ENCODE data around the gene GPATCH2. TPM values are rescaled to one million over a fixed set of nuclear protein-coding genes. Genes with fewer than 3 reads are reported as not detected.
A peak's percentile ranks its signal among the peaks of the same experiment; 100 is the strongest.

Gene GPATCH2
- 20.2 TPM for polyA plus RNA-seq (2013, experiment 1 of 4)
- 21.1 TPM for polyA plus RNA-seq (2013, experiment 2 of 4)
- polyA plus RNA-seq (2013, experiment 3 of 4) = 16.1 TPM
- 17.4 TPM for polyA plus RNA-seq (2013, experiment 4 of 4)

DNA sequence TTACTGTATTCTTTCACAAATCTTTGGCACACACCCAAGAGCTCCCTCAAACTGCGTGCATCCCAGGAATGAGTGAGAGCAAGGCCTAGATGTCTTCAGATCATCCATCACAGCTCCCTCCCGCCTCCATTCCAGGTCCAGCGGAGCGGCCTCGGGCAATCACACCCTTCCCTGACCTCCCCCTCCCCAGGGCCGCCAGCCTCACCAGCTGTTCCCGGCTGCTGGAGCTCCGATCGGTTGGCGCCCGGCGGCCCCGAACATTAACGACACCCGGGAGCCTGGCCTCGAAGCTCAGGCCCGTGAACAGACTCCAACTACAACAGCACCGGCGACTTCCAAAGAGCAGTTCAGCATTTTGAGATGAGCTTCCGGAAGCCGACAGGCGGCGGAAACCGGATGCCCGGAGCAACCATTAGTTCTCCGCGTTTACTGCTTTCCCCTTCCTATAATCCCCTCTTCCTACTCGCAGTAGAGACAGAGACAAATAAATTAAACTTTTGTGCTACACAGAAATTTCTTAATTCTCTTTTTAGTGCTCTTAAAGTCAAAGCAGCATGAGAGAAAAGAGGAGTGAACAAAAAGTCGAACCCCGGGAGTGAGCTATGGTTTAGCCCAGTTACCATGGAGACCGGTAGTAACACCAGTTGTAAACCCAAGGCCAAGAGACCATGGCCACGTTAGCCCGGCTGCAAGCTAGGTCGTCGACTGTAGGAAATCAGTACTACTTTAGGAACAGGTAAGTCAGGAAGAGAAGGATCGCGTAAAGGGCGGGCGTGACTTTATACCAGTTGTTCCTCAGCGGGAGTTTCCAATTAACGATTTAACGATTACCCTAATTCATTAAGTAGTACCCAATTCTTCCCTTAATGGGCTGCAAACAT, at the start of gene GPATCH2, which contains the start of gene SPATA17:
GPATCH2 (minus strand) TSS at position 380 of the 881 bp plus-strand sequence; CDS start at position 261, 119 bp downstream.
SPATA17 (plus strand) TSS at position 634 of the 881 bp plus-strand sequence; CDS start at position 669, 35 bp downstream.
- Histone ChIP-seq H3K27me3 (ENCODE audit: control insufficient read depth, insufficient read depth, low read length, poor library complexity, severe bottlenecking) (no peaks in the 10 kb centered on the region), H3K9me3 (ENCODE audit: control insufficient read depth, low read length) (no peaks in the 10 kb centered on the region), H3K36me3 (ENCODE audit: control insufficient read depth, insufficient read depth, low read length) (no peaks in the 10 kb centered on the region), H3K4me1 (ENCODE audit: control insufficient read depth, insufficient read depth, low read length) (peaks cover 5% of the 10 kb centered on the region), H3K4me3 (ENCODE audit: insufficient read depth, low read depth, low read length) (peak within 1 kb of the TSS; percentile 65), H3K27ac (ENCODE audit: insufficient read depth, low read depth, low read length, poor library complexity, severe bottlenecking) (peak within 1 kb of the TSS; percentile 96)
- 1 to 2% methylated on average over 42 of the region's 42 CpGs for WGBS, 2 experiments

DNA sequence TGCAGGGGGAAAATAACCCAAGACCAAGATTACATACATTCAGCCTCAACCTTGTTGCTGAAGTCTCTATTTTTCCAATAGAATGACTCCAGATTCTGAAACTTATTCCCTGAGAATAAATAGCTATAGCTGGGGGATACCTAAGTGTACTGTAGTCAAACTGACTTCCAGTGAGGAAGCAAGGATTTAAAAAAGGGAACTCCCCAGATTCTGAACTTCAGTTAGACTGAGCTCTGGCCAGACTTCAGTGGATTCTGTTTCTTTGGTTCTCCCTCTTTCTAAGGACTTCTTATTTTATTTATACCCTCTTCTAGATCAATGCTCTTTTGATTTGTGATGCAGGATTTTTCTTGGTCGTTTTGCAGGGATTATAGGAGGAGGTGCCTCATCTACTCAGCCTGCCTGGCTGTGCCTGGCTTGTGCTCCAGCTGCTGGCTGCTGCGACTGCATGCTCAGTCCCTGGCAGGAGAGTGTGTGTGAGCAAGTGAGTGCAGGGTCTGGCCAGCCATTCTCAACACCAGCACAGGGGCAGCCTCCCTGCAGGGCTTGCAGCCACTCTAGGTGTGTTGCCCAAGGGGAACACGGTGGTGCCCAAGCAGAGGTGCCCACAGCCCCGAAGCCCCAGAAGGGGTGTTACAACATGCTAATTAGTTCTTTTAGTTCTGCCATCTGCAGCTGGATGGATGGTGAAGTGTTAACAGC, 43.3 kb upstream of the GPATCH2 start:
- H3K27ac ChIP-seq (ENCODE audit: insufficient read depth, low read depth, low read length, poor library complexity, severe bottlenecking) = no peak overlapping the region
- no peak overlapping the region for H3K4me3 ChIP-seq (ENCODE audit: insufficient read depth, low read depth, low read length)
- H3K4me1 ChIP-seq (ENCODE audit: control insufficient read depth, insufficient read depth, low read length) = no peaks in the 10 kb centered on the region
- no peaks in the 10 kb centered on the region for H3K9me3 ChIP-seq (ENCODE audit: control insufficient read depth, low read length)
- WGBS, 2 experiments = 70 to 79% methylated on average over 4 of the region's 4 CpGs
- H3K36me3 ChIP-seq (ENCODE audit: control insufficient read depth, insufficient read depth, low read length) = no peaks in the 10 kb centered on the region
- H3K27me3 ChIP-seq (ENCODE audit: control insufficient read depth, insufficient read depth, low read length, poor library complexity, severe bottlenecking) = no peaks in the 10 kb centered on the region

DNA sequence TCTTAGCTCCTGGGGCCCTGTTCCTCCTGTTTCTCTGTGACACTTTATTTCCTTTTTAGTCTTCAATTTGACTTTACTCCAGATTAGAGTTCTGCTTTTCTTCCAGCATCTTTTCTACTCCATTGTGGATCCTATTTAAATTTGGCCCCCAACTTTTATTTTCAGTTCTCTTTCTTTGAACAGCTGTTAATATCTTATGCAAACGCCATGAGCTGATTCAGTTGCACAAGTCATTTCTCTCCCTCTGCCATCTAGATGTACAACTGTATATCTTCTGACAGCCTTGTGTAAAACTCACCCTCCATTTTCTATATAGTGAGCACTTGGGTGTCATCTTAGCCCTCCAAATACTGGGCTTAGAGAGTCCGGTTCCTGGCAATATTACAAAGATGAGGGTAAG, 42.5 kb upstream of the GPATCH2 start:
- no peak overlapping the region for H3K27ac ChIP-seq (ENCODE audit: insufficient read depth, low read depth, low read length, poor library complexity, severe bottlenecking)
- H3K36me3 ChIP-seq (ENCODE audit: control insufficient read depth, insufficient read depth, low read length) = no peaks in the 10 kb centered on the region
- H3K4me3 ChIP-seq (ENCODE audit: insufficient read depth, low read depth, low read length) = no peak overlapping the region
- WGBS, 2 experiments = 96 to 97% methylated on average over 1 to 2 of the region's 2 CpGs
- no peaks in the 10 kb centered on the region for H3K9me3 ChIP-seq (ENCODE audit: control insufficient read depth, low read length)
- no peaks in the 10 kb centered on the region for H3K27me3 ChIP-seq (ENCODE audit: control insufficient read depth, insufficient read depth, low read length, poor library complexity, severe bottlenecking)
- H3K4me1 ChIP-seq (ENCODE audit: control insufficient read depth, insufficient read depth, low read length) = no peaks in the 10 kb centered on the region

DNA sequence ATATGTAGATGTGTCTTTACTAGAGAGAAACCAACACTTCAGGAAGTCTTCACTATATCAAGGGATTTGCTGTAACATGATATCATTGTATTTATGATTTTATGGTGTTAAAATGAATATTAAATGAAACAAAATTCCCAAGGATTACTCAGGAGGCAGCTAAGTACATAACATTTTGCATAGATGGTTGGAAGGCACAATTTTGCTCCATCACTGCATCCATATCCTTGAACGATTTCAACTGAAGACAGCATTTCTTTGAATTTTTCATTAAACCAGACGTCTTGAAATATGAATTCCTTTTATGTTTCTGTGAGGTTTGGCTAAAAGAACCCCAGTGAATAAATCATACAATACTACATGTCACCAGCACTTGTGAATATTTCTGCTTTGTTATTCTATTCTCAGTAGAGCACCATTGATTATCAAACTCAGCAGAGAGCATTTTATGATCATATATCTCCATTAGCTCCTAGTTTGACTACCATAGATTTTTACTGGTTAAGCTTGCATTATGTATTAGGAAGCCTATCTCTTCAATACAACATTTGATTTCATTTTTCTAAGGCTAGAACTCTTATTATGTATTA, 37.6 kb upstream of the GPATCH2 start:
- H3K36me3 ChIP-seq (ENCODE audit: control insufficient read depth, insufficient read depth, low read length) = no peaks in the 10 kb centered on the region
- no peak overlapping the region for H3K27ac ChIP-seq (ENCODE audit: insufficient read depth, low read depth, low read length, poor library complexity, severe bottlenecking)
- WGBS, 2 experiments = 94 to 100% methylated on average over 1 to 2 of the region's 2 CpGs
- H3K4me3 ChIP-seq (ENCODE audit: insufficient read depth, low read depth, low read length) = no peak overlapping the region
- no peaks in the 10 kb centered on the region for H3K4me1 ChIP-seq (ENCODE audit: control insufficient read depth, insufficient read depth, low read length)
- H3K9me3 ChIP-seq (ENCODE audit: control insufficient read depth, low read length) = no peaks in the 10 kb centered on the region
- no peaks in the 10 kb centered on the region for H3K27me3 ChIP-seq (ENCODE audit: control insufficient read depth, insufficient read depth, low read length, poor library complexity, severe bottlenecking)

DNA sequence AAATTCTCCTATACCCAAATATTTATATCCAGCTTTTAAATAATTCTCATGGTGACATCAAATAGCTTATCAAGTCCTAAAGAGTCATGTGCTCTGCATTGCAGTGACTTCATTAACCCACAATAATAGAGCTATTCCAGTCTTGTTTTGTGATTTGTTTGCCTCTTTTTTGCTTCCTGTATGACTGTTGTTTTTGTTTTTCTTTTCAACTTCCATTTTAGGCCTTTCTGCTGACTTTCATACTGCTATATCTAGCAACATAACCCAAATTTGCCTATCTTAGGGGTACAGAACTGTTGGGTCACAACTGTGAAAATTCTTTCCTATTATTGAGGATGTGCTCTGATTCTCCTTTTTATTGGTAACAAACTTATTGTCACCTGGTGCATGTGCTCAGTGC, 30.5 kb upstream of the GPATCH2 start:
- Histone ChIP-seq H3K36me3 (ENCODE audit: control insufficient read depth, insufficient read depth, low read length) (no peaks in the 10 kb centered on the region), H3K4me3 (ENCODE audit: insufficient read depth, low read depth, low read length) (no peak overlapping the region), H3K27ac (ENCODE audit: insufficient read depth, low read depth, low read length, poor library complexity, severe bottlenecking) (no peak overlapping the region), H3K9me3 (ENCODE audit: control insufficient read depth, low read length) (no peaks in the 10 kb centered on the region), H3K4me1 (ENCODE audit: control insufficient read depth, insufficient read depth, low read length) (no peaks in the 10 kb centered on the region), H3K27me3 (ENCODE audit: control insufficient read depth, insufficient read depth, low read length, poor library complexity, severe bottlenecking) (no peaks in the 10 kb centered on the region)

DNA sequence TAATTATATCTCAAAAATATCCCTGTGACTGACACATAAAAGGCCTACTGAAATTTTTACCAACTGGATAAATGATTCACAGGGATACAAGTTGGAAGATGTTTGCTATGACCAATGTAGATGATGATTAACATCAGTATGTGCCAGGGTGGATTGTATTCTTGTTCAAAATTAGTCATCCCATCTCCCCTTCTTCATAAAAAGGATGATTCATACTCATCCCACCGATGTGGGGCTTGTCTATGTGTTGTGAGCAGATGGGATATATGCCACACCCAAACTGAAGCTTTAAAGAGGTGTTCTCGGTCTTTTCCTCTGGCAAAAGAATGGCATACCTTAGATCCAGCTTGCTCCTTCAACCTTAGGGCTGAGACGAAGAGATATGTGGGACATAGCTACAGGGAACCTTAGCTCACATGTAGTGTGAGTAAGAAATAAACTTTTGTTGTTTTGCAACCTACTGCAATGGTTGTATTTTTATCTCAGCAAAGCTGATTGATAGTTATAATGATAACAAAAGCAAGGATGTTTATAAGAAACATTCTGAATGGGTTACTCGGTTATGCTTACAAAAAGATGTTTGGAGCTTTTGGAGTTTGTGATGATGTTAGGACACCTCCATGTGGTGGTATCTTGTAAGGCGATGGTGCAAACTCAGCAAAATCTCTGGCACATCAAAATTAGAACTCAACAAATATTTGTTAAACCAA, 29.6 kb upstream of the GPATCH2 start:
- Histone ChIP-seq H3K4me1 (ENCODE audit: control insufficient read depth, insufficient read depth, low read length) (no peaks in the 10 kb centered on the region), H3K9me3 (ENCODE audit: control insufficient read depth, low read length) (no peaks in the 10 kb centered on the region)
- 85 to 89% methylated on average over 4 to 5 of the region's 5 CpGs for WGBS, 2 experiments

DNA sequence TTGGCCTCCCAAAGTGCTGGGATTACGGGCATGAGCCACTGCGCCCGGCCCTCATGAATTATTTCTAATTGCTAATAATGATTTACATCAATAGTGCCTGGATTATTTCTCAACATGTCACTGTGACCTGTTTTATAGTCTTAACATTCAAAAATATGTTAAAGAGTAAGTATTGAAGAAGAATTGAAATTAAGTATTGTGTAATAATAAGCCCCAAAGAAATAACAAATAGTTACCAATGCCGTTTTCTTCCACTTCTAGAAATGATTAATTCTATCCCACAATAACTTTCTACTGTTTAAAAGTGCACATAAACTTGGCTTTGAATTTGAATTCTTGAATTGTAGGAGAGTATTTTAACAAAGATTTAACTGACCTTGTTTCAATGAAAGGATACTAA, 19.8 kb upstream of the GPATCH2 start:
- no peaks in the 10 kb centered on the region for H3K36me3 ChIP-seq (ENCODE audit: control insufficient read depth, insufficient read depth, low read length)
- 88 to 98% methylated on average over 1 to 3 of the region's 4 CpGs for WGBS, 2 experiments
- no peaks in the 10 kb centered on the region for H3K27me3 ChIP-seq (ENCODE audit: control insufficient read depth, insufficient read depth, low read length, poor library complexity, severe bottlenecking)
- H3K27ac ChIP-seq (ENCODE audit: insufficient read depth, low read depth, low read length, poor library complexity, severe bottlenecking) = no peak overlapping the region
- no peaks in the 10 kb centered on the region for H3K4me1 ChIP-seq (ENCODE audit: control insufficient read depth, insufficient read depth, low read length)
- H3K4me3 ChIP-seq (ENCODE audit: insufficient read depth, low read depth, low read length) = no peak overlapping the region
- H3K9me3 ChIP-seq (ENCODE audit: control insufficient read depth, low read length) = no peaks in the 10 kb centered on the region

More for the DNA sequence above, 29.6 kb upstream of the GPATCH2 start:
- Histone ChIP-seq H3K36me3 (ENCODE audit: control insufficient read depth, insufficient read depth, low read length) (no peaks in the 10 kb centered on the region), H3K4me3 (ENCODE audit: insufficient read depth, low read depth, low read length) (no peak overlapping the region), H3K27me3 (ENCODE audit: control insufficient read depth, insufficient read depth, low read length, poor library complexity, severe bottlenecking) (no peaks in the 10 kb centered on the region), H3K27ac (ENCODE audit: insufficient read depth, low read depth, low read length, poor library complexity, severe bottlenecking) (no peak overlapping the region)

DNA sequence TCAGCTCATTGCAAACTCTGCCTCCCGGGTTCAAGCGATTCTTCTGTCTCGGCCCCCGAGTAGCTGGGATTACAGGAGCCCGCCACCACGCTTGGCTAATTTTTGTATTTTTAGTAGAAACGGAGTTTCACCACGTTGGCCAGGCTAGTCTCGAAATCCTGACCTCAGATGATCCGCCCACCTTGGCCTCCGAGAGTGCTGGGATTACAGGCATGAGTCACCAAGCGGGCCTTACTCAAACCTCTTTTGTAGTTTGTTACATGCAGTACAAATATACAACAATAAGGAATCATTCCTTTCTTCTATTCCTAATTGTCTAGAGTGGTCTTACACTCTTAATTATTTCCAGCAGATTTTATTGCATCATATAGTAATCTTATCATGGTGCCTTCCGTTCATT, 16.9 kb upstream of the GPATCH2 start:
- 89% methylated on average over 12 of the region's 13 CpGs for WGBS, 2 experiments
- no peaks in the 10 kb centered on the region for H3K9me3 ChIP-seq (ENCODE audit: control insufficient read depth, low read length)
- no peak overlapping the region for H3K27ac ChIP-seq (ENCODE audit: insufficient read depth, low read depth, low read length, poor library complexity, severe bottlenecking)
- H3K4me3 ChIP-seq (ENCODE audit: insufficient read depth, low read depth, low read length) = no peak overlapping the region
- H3K36me3 ChIP-seq (ENCODE audit: control insufficient read depth, insufficient read depth, low read length) = no peaks in the 10 kb centered on the region
- H3K4me1 ChIP-seq (ENCODE audit: control insufficient read depth, insufficient read depth, low read length) = no peaks in the 10 kb centered on the region
- no peaks in the 10 kb centered on the region for H3K27me3 ChIP-seq (ENCODE audit: control insufficient read depth, insufficient read depth, low read length, poor library complexity, severe bottlenecking)

DNA sequence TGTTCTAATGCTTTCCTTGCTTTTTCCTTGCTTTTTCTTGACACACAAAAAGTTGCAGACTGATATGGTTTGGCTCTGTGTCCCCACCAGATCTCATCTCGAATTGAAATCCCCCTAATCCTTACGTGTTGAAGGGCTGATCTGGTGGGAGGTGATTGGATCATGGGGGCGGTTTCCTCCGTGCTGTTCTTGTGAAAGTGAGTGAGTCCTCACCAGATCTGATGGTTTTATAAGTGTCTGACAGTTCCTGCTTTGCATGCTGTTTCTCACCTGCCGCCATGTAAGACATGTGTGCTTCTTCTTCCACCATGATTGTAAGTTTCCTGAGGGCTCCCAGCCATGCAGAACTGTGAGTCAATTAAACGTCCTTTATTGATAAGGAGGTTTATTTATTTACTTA, 11.6 kb upstream of the GPATCH2 start:
- Histone ChIP-seq H3K4me3 (ENCODE audit: insufficient read depth, low read depth, low read length) (no peak overlapping the region), H3K36me3 (ENCODE audit: control insufficient read depth, insufficient read depth, low read length) (no peaks in the 10 kb centered on the region), H3K27me3 (ENCODE audit: control insufficient read depth, insufficient read depth, low read length, poor library complexity, severe bottlenecking) (no peaks in the 10 kb centered on the region), H3K9me3 (ENCODE audit: control insufficient read depth, low read length) (no peaks in the 10 kb centered on the region), H3K4me1 (ENCODE audit: control insufficient read depth, insufficient read depth, low read length) (no peaks in the 10 kb centered on the region), H3K27ac (ENCODE audit: insufficient read depth, low read depth, low read length, poor library complexity, severe bottlenecking) (no peak overlapping the region)
- WGBS, 2 experiments = 82 to 84% methylated on average over 6 of the region's 6 CpGs

Data from ectodermal cell (in vitro differentiated cells).